Caco-2 (cell line): ENCODE data around the gene SLC4A3. TPM values are rescaled to one million over a fixed set of nuclear protein-coding genes. Genes with fewer than 3 reads are reported as not detected.

Source experiments
- BruUV-seq: library from RNA; stranded (reverse); fragments of 400-500 nt; replicated peaks from 2 replicates; lab custom pipeline; 2021; lab: Mats Ljungman, UMichigan
- CTCF ChIA-PET: fragments of 300-600 bp; sonication (Branson Sonifier 250); formaldehyde crosslinking; loops from one replicate; lab custom pipeline; 2022; ENCODE audit warnings: antibody characterized with exemption; lab: Charles Lee
- POLR2A ChIA-PET: fragments of 300-600 bp; sonication (Branson Sonifier 250); formaldehyde crosslinking; loops from one replicate; lab custom pipeline; 2022; ENCODE audit warnings: antibody characterized with exemption; lab: Charles Lee
- DNase-seq, 2 experiments: peaks; one replicate each; pipeline versions ENCODE4 v3.0.0 to v3.0.0-alpha.2; 2020 to 2022
- H3K27me3 ChIP-seq: replicated peaks from 2 replicates; pipeline ENCODE4 v1.6.0; 2011; ENCODE audit warnings: low read length; ENCODE audit not compliant: control insufficient read depth, insufficient read depth
- H3K36me3 ChIP-seq: 2 replicates; pipeline ENCODE4 v1.5.1; 2011; ENCODE audit warnings: low read length; ENCODE audit not compliant: control insufficient read depth, insufficient read depth
- H3K4me1 ChIP-seq: fragments of 250-450 bp; sonication (Bioruptor Pico); 2 replicates; pipeline ENCODE4 v1.5.1; 2020; ENCODE audit warnings: mild to moderate bottlenecking
- H3K4me3 ChIP-seq: 2 replicates; pipeline ENCODE4 v1.5.1; 2011; ENCODE audit warnings: low read depth, mild to moderate bottlenecking, control low read depth, low read length
- H3K9me3 ChIP-seq: fragments of 250-450 bp; sonication (Bioruptor Pico); 2 replicates; pipeline ENCODE4 v1.5.1; 2020; ENCODE audit warnings: mild to moderate bottlenecking, moderate library complexity
- H3K27ac Mint-ChIP-seq: one replicate; pipeline ENCODE4 v1.8.0; 2022; ENCODE audit warnings: mixed read lengths; ENCODE audit not compliant: unreplicated experiment
- H3K27me3 Mint-ChIP-seq: one replicate; pipeline ENCODE4 v1.8.0; 2022; ENCODE audit warnings: mixed read lengths; ENCODE audit not compliant: insufficient read depth, unreplicated experiment
- H3K36me3 Mint-ChIP-seq: one replicate; pipeline ENCODE4 v1.8.0; 2022; ENCODE audit warnings: mild to moderate bottlenecking, mixed read lengths; ENCODE audit not compliant: insufficient read depth, unreplicated experiment
- H3K4me1 Mint-ChIP-seq: one replicate; pipeline ENCODE4 v1.8.0; 2022; ENCODE audit warnings: low read depth, mixed read lengths; ENCODE audit not compliant: unreplicated experiment
- H3K4me3 Mint-ChIP-seq: one replicate; pipeline ENCODE4 v1.8.0; 2022; ENCODE audit warnings: mild to moderate bottlenecking, moderate library complexity, mixed read lengths; ENCODE audit not compliant: unreplicated experiment
- H3K9me3 Mint-ChIP-seq: one replicate; pipeline ENCODE4 v1.8.0; 2022; ENCODE audit warnings: mixed read lengths; ENCODE audit not compliant: unreplicated experiment
- intact Hi-C: fragments of 100-400 bp; cut with micrococcal nuclease; formaldehyde crosslinking; loops from one replicate; pipeline ENCODE4 v1.10.0; 2022; ENCODE audit not compliant: unreplicated experiment
- total RNA-seq: library from RNA; stranded (reverse); gene quantifications from 2 replicates; pipeline ENCODE4 v1.2.3, GENCODE V29; 2022
- TF ChIP-seq, protein P1 (sequence below), 2 experiments: fragments of 200-600 bp in 1 of 2; IDR thresholded peaks; 1 replicate in 1 of 2; 2 replicates in 1 of 2; pipeline versions ENCODE4 v1.5.1 to v1.8.0; 2011 to 2022; ENCODE audit warnings: antibody characterized with exemption in 1 of 2, control low read depth in 1 of 2, inconsistent platforms in 1 of 2, low read depth in 1 of 2, low read length in 1 of 2, mild to moderate bottlenecking in 1 of 2, moderate library complexity in 1 of 2; ENCODE audit not compliant: insufficient read depth in 1 of 2, severe bottlenecking in 1 of 2, unreplicated experiment in 1 of 2

Gene SLC4A3
- total RNA-seq, 1 experiment from 2014 or later = 6.2 TPM

DNA sequence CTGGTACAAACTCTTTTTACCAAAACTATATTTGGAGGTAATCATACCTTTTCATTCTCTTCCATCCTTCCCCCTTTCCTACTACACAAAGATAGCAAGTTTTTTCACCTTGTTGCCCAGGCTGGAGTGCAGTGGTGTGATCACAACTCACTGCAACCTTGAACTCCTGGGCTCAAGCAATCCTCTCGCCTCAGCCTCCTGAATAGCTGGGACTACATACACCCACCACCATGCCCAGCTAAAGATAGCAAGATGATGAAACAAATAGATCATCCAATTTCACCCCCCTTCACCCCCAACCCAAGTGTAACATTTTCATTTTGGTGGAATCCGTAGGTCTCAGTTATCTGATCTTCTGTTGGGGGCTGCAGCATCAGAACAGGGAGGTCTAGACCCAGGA lies 34.3 kb upstream of the SLC4A3 start:
- ChIA-PET CTCF (no interaction called here), POLR2A (no interaction called here)
- peaks cover 2% of the 10 kb centered on the region for H3K27me3 Mint-ChIP-seq
- Histone ChIP-seq H3K9me3 (no peaks in the 10 kb centered on the region), H3K4me3 (no peak overlapping the region), H3K27me3 (no peaks in the 10 kb centered on the region), H3K4me1 (peaks cover 18% of the 10 kb centered on the region), H3K36me3 (no peaks in the 10 kb centered on the region)
- H3K9me3 Mint-ChIP-seq = no peaks in the 10 kb centered on the region
- H3K27ac Mint-ChIP-seq = no peak overlapping the region
- no peak overlapping the region for H3K4me3 Mint-ChIP-seq
- H3K36me3 Mint-ChIP-seq = peaks cover 12% of the 10 kb centered on the region
- H3K4me1 Mint-ChIP-seq = no peaks in the 10 kb centered on the region
- DNase-seq = no peak
- intact Hi-C loops = no loop called here
- TF ChIP-seq, protein P1, sequence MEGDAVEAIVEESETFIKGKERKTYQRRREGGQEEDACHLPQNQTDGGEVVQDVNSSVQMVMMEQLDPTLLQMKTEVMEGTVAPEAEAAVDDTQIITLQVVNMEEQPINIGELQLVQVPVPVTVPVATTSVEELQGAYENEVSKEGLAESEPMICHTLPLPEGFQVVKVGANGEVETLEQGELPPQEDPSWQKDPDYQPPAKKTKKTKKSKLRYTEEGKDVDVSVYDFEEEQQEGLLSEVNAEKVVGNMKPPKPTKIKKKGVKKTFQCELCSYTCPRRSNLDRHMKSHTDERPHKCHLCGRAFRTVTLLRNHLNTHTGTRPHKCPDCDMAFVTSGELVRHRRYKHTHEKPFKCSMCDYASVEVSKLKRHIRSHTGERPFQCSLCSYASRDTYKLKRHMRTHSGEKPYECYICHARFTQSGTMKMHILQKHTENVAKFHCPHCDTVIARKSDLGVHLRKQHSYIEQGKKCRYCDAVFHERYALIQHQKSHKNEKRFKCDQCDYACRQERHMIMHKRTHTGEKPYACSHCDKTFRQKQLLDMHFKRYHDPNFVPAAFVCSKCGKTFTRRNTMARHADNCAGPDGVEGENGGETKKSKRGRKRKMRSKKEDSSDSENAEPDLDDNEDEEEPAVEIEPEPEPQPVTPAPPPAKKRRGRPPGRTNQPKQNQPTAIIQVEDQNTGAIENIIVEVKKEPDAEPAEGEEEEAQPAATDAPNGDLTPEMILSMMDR (IDR thresholded peaks at IDR 0.05; ENCODE audit: insufficient read depth in 1 of 2, low read depth in 1 of 2, low read length in 1 of 2, severe bottlenecking in 1 of 2, unreplicated experiment in 1 of 2) = no peak
- BruUV-seq = no TSS peak

GRCh38 chr2:219595256-219595655 lies 32.2 kb upstream of the SLC4A3 start:
- H3K4me3 Mint-ChIP-seq = no peak overlapping the region
- no TSS peak for BruUV-seq

DNA sequence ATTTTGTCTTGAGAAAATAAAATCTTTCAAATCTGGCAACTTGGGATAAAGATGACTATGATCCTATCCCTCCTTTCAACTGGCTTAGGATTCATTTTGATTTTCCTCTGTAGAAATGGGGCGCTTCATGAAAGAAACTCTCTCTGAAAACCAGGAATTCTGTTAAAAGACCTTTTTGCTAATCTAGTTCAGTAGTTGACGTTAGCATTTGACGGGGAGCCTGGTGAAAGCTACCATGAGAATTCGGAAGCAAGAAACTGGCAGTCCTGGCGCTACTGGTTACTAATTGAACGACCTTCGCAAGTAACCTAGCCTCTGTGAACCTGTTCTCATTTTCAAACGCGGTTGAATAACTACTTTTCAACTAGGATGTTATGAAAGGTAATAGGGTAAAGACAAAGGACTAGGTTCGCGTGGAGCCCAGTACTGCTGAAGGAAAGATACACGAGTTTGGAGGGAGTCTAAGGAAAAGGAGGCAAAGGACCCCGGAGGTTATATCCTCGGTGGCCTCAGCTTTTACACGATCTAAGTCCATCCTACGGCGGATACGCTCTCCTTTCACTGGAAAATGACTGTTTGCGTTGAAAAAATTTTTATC lies 30.4 kb upstream of the SLC4A3 start:
- ChIA-PET CTCF (interaction anchor here (0.6 to 2.8 kb wide), 13 partner anchors 13 to 220 kb away, joined by 3 to 11 read pairs (median 4); partner anchors contain the start of genes CHPF, DNPEP, GMPPA and OBSL1), POLR2A (interaction anchor here (0.6 to 2.3 kb wide), 9 partner anchors 19 to 209 kb away, joined by 3 to 13 read pairs (median 6); partner anchors contain the start of genes DNPEP, GMPPA, INHA and OBSL1)
- intact Hi-C loops = loop anchor here (1.0 to 5.0 kb wide), 3 partner anchors 26 to 99 kb away; partner anchors contain the start of genes GMPPA and OBSL1
- no peak for DNase-seq
- no peaks in the 10 kb centered on the region for H3K27me3 ChIP-seq
- H3K4me3 ChIP-seq = peak overlapping the region; percentile 72
- TF ChIP-seq, protein P1 (IDR thresholded peaks at IDR 0.05; ENCODE audit: insufficient read depth in 1 of 2, low read depth in 1 of 2, low read length in 1 of 2, severe bottlenecking in 1 of 2, unreplicated experiment in 1 of 2) = no peak
- H3K27ac Mint-ChIP-seq = peak overlapping the region; percentile 98
- peak overlapping the region; percentile 96 for H3K4me3 Mint-ChIP-seq
- H3K4me1 Mint-ChIP-seq = no peaks in the 10 kb centered on the region
- no peaks in the 10 kb centered on the region for H3K9me3 ChIP-seq
- no peaks in the 10 kb centered on the region for H3K9me3 Mint-ChIP-seq
- H3K27me3 Mint-ChIP-seq = peaks cover 2% of the 10 kb centered on the region
- no peaks in the 10 kb centered on the region for H3K36me3 ChIP-seq
- TSS peak; percentile 91 for BruUV-seq
- peaks cover 23% of the 10 kb centered on the region for H3K4me1 ChIP-seq
- peaks cover 14% of the 10 kb centered on the region for H3K36me3 Mint-ChIP-seq

More at GRCh38 chr2:219595256-219595655, 32.2 kb upstream of the SLC4A3 start:
- Mint-ChIP-seq H3K4me1 (no peaks in the 10 kb centered on the region), H3K9me3 (no peaks in the 10 kb centered on the region), H3K27me3 (peaks cover 2% of the 10 kb centered on the region), H3K36me3 (peaks cover 14% of the 10 kb centered on the region), H3K27ac (peak overlapping the region; percentile 61)
- POLR2A ChIA-PET = no interaction called here
- Histone ChIP-seq H3K36me3 (no peaks in the 10 kb centered on the region), H3K4me1 (peaks cover 23% of the 10 kb centered on the region), H3K9me3 (no peaks in the 10 kb centered on the region), H3K4me3 (no peak overlapping the region), H3K27me3 (no peaks in the 10 kb centered on the region)
- no peak for DNase-seq
- CTCF ChIA-PET = no interaction called here
- TF ChIP-seq, protein P1 (IDR thresholded peaks at IDR 0.05; ENCODE audit: insufficient read depth in 1 of 2, low read depth in 1 of 2, low read length in 1 of 2, severe bottlenecking in 1 of 2, unreplicated experiment in 1 of 2) = no peak
- intact Hi-C loops = loop anchor here (5.0 kb wide), 1 partner anchor 33 kb away; no protein-coding TSS in a partner anchor
